Measurements from ENCODE around the gene PHACTR3. TPM values are rescaled to one million over a fixed set of nuclear protein-coding genes. Genes with fewer than 3 reads are reported as not detected.

Gene PHACTR3
- total RNA-seq, 1 experiment from 2014 or later = 10.0 TPM

DNA sequence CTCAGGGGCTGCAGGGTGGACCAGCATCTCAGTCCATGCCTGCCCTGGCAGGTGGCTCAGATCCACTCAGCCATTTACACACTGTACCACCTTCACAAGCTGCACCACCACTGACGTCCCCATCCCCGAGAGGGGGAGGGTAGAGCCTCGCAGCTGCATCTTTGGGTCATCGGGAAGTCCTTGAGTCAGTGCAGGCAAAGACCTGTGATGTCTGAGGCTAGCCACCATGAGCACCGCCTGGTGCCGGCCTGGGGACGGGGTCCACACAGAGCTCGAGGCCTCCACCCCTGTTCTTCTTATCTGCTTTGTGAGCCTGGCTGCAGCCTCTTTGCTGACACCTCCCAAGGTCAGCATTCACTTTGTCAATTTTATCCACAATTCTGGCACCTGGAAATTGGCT is 141.4 kb downstream of the PHACTR3 start:
- no peak for DNase-seq
- no TSS peak for BruUV-seq (replicated peaks)
- CTCF ChIA-PET = interaction anchor here (1.0 to 1.4 kb wide), 2 partner anchors 9 to 175 kb away, joined by 3 to 4 read pairs; no protein-coding TSS in a partner anchor
- Mint-ChIP-seq H3K4me1 (ENCODE audit: low read depth, unreplicated experiment) (no peaks in the 10 kb centered on the region), H3K9me3 (ENCODE audit: low read depth, unreplicated experiment) (no peaks in the 10 kb centered on the region), H3K27ac (ENCODE audit: unreplicated experiment) (no peak overlapping the region), H3K36me3 (ENCODE audit: insufficient read depth, unreplicated experiment) (no peaks in the 10 kb centered on the region), H3K4me3 (ENCODE audit: low read depth, unreplicated experiment) (no peak overlapping the region), H3K27me3 (ENCODE audit: unreplicated experiment) (peaks cover 64% of the 10 kb centered on the region)
- intact Hi-C loops (cut with micrococcal nuclease; ENCODE audit: unreplicated experiment) = no loop called here
- TF ChIP-seq, protein P1, sequence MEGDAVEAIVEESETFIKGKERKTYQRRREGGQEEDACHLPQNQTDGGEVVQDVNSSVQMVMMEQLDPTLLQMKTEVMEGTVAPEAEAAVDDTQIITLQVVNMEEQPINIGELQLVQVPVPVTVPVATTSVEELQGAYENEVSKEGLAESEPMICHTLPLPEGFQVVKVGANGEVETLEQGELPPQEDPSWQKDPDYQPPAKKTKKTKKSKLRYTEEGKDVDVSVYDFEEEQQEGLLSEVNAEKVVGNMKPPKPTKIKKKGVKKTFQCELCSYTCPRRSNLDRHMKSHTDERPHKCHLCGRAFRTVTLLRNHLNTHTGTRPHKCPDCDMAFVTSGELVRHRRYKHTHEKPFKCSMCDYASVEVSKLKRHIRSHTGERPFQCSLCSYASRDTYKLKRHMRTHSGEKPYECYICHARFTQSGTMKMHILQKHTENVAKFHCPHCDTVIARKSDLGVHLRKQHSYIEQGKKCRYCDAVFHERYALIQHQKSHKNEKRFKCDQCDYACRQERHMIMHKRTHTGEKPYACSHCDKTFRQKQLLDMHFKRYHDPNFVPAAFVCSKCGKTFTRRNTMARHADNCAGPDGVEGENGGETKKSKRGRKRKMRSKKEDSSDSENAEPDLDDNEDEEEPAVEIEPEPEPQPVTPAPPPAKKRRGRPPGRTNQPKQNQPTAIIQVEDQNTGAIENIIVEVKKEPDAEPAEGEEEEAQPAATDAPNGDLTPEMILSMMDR (IDR thresholded peaks at IDR 0.05; ENCODE audit: unreplicated experiment) = no peak

DNA sequence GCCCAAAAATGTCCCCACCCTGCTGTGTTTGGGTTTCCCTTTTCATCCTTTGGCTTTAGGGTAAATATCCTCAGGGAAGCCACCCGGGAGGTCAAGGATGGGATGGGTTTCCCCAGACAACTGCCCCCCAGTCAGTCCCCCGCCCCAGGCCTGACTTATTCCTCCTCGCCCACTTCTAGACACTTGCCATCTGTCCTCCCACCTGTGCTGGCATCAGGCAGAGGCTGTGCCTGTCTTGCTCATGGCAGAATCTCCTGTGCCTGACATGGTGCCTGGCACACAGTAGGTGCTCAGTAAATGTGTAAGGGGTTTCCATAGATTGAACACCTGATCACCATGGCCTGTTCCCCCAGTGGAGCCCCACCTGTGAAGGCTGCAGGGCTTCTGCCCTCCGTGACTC is 141.8 kb downstream of the PHACTR3 start:
- DNase-seq = no peak
- no peaks in the 10 kb centered on the region for H3K9me3 Mint-ChIP-seq (ENCODE audit: low read depth, unreplicated experiment)
- H3K4me1 Mint-ChIP-seq (ENCODE audit: low read depth, unreplicated experiment) = no peaks in the 10 kb centered on the region
- H3K27me3 Mint-ChIP-seq (ENCODE audit: unreplicated experiment) = peaks cover 69% of the 10 kb centered on the region
- intact Hi-C loops (cut with micrococcal nuclease; ENCODE audit: unreplicated experiment) = no loop called here
- CTCF ChIA-PET = interaction anchor here (1.0 to 1.4 kb wide), 2 partner anchors 9 to 176 kb away, joined by 3 to 4 read pairs; no protein-coding TSS in a partner anchor
- H3K36me3 Mint-ChIP-seq (ENCODE audit: insufficient read depth, unreplicated experiment) = no peaks in the 10 kb centered on the region
- H3K4me3 Mint-ChIP-seq (ENCODE audit: low read depth, unreplicated experiment) = no peak overlapping the region
- TF ChIP-seq, protein P1 (IDR thresholded peaks at IDR 0.05; ENCODE audit: unreplicated experiment) = no peak
- no TSS peak for BruUV-seq (replicated peaks)
- H3K27ac Mint-ChIP-seq (ENCODE audit: unreplicated experiment) = no peak overlapping the region

DNA sequence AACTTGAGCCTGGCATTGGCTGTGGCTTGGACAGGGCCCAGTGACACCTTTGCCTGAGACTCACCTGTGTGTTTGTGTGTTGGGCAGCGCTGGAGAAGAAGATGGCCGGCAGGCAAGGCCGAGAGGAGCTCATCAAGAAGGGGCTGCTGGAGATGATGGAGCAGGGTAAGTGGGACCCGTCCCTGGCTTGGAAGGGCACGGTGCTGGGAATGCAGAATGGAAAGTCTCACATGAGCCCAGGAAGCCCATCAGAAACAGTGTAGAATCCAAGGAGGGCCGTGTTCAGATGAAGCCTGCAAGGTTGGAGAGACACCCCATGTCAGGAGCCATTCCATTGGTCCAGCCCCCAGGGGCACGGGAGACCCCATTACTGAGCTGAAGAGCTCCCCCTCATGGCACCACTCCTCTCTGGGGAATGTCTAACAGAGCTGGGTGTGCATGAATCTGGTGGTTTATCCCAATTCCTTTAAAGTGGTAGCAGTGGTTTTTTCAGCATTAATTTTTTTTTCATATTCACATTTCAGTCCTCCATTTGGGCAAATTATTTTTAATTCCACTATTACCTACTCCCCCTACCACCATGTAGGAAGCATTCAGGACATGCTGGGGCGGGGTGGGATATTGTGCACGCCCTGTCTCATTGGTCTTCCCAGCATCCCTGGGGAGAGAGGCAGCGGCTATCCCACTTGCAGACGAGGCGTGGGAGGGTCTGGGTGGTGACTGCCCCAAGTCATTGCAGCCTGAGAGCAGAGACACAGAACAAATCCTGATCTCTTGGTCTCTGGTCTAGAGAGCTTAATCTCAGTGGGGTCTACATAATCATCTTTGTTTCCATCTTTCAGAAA is 143.6 kb downstream of the PHACTR3 start:
- Mint-ChIP-seq H3K36me3 (ENCODE audit: insufficient read depth, unreplicated experiment) (no peaks in the 10 kb centered on the region), H3K4me1 (ENCODE audit: low read depth, unreplicated experiment) (no peaks in the 10 kb centered on the region), H3K27ac (ENCODE audit: unreplicated experiment) (no peak overlapping the region), H3K27me3 (ENCODE audit: unreplicated experiment) (peaks cover 86% of the 10 kb centered on the region), H3K9me3 (ENCODE audit: low read depth, unreplicated experiment) (no peaks in the 10 kb centered on the region), H3K4me3 (ENCODE audit: low read depth, unreplicated experiment) (no peak overlapping the region)
- no peak for DNase-seq
- BruUV-seq (replicated peaks) = no TSS peak
- TF ChIP-seq, protein P1 (IDR thresholded peaks at IDR 0.05; ENCODE audit: unreplicated experiment) = no peak
- intact Hi-C loops (cut with micrococcal nuclease; ENCODE audit: unreplicated experiment) = no loop called here
- CTCF ChIA-PET = interaction anchor here (1.0 to 1.1 kb wide), 2 partner anchors 72 to 149 kb away, joined by 4 to 6 read pairs; no protein-coding TSS in a partner anchor

DNA sequence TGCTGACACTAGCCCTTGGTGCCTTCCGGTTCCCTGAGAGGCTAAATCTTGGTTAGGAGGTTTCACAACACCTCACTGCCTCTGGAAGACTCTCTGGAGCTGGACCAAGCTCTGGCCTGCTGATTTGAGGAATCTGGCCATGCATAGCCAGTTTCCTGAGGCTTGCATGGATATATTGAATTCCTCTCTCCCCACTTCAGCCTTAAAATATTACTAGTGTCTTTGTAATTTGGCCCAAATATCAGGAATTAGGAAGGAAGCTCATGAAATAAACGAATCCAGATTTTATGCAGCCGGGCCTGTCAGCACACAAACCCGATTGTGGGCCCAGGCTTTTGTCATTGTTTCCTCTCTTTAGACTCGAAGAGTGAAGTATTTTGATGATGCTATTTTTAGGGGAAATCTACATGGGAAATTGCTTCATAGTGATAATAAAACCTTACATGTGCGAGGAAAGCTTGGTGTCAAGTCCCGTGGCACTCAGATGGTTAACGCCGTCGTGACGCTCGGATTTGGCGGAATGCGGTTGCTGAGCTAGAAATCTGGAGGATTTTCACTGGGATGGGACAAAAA is 144.4 kb downstream of the PHACTR3 start:
- BruUV-seq (replicated peaks) = no TSS peak
- H3K36me3 Mint-ChIP-seq (ENCODE audit: insufficient read depth, unreplicated experiment) = no peaks in the 10 kb centered on the region
- TF ChIP-seq, protein P1 (IDR thresholded peaks at IDR 0.05; ENCODE audit: unreplicated experiment) = no peak
- no peaks in the 10 kb centered on the region for H3K9me3 Mint-ChIP-seq (ENCODE audit: low read depth, unreplicated experiment)
- no peak for DNase-seq
- no peak overlapping the region for H3K4me3 Mint-ChIP-seq (ENCODE audit: low read depth, unreplicated experiment)
- peaks cover 94% of the 10 kb centered on the region for H3K27me3 Mint-ChIP-seq (ENCODE audit: unreplicated experiment)
- H3K4me1 Mint-ChIP-seq (ENCODE audit: low read depth, unreplicated experiment) = no peaks in the 10 kb centered on the region
- intact Hi-C loops (cut with micrococcal nuclease; ENCODE audit: unreplicated experiment) = no loop called here
- H3K27ac Mint-ChIP-seq (ENCODE audit: unreplicated experiment) = no peak overlapping the region
- CTCF ChIA-PET = no interaction called here
